ACC112 (cell line): Measurements from ENCODE around the gene HAPLN2.
"Not testable (repeated sequence)": the region's sequence is repeated elsewhere in the genome, so short reads cannot be mapped to it uniquely, and the experiment has no call there.

Experiments used
- H2AFZ ChIP-seq: fragments of 200-600 bp; sonication (generic); one replicate; pipeline ENCODE4 v1.6.0; 2017; ENCODE audit warnings: antibody characterized with exemption, low read length; ENCODE audit not compliant: unreplicated experiment
- H3K27ac ChIP-seq: fragments of 200-600 bp; sonication (generic); 2 replicates; pipeline ENCODE4 v1.5.1; 2014; ENCODE audit warnings: low read depth, mild to moderate bottlenecking, antibody characterized with exemption, low read length, moderate library complexity
- H3K27me3 ChIP-seq: fragments of 200-600 bp; sonication (generic); 2 replicates; pipeline ENCODE4 v1.6.1; 2014; ENCODE audit warnings: mild to moderate bottlenecking, antibody characterized with exemption, low read length, moderate library complexity, mixed read lengths; ENCODE audit not compliant: insufficient read depth
- H3K36me3 ChIP-seq: fragments of 200-600 bp; sonication (generic); 2 replicates; pipeline ENCODE4 v1.6.1; 2016; ENCODE audit warnings: mild to moderate bottlenecking, antibody characterized with exemption, low read length, moderate library complexity, mixed read lengths; ENCODE audit not compliant: insufficient read depth
- H3K4me1 ChIP-seq: fragments of 200-600 bp; sonication (generic); one replicate; pipeline ENCODE4 v1.6.1; 2016; ENCODE audit warnings: low read length, mixed read lengths; ENCODE audit not compliant: insufficient read depth, unreplicated experiment, control insufficient read depth
- H3K4me3 ChIP-seq: fragments of 200-600 bp; sonication (generic); 2 replicates; pipeline ENCODE4 v1.5.1; 2014; ENCODE audit warnings: mild to moderate bottlenecking, low read depth, low read length
- H3K79me2 ChIP-seq: fragments of 200-600 bp; sonication (generic); one replicate; pipeline ENCODE4 v1.6.0; 2016; ENCODE audit warnings: low read length; ENCODE audit not compliant: control insufficient read depth, unreplicated experiment, insufficient read depth

HAPLN2 gene

GRCh38 chr1:156601122-156601830 is 17.9 kb upstream of the HAPLN2 start, which contains the start of gene GPATCH4:
TSS of gene GPATCH4 (minus strand) at chr1:156601479.
- Histone ChIP-seq H3K4me1 (peaks cover 5% of the 10 kb centered on the region), H3K36me3 (no peaks in the 10 kb centered on the region), H3K27ac (peak within 1 kb of the TSS; percentile 79), H3K27me3 (no peaks in the 10 kb centered on the region), H3K79me2 (peaks cover 18% of the 10 kb centered on the region), H3K4me3 (peak within 1 kb of the TSS; percentile 83), H2AFZ (peak within 1 kb of the TSS; percentile 96)

- H3K36me3 ChIP-seq = no peaks in the 10 kb centered on the region
- H3K4me1 ChIP-seq = peaks cover 5% of the 10 kb centered on the region
- peaks cover 18% of the 10 kb centered on the region for H3K79me2 ChIP-seq
- peak overlapping the region; percentile 96 for H2AFZ ChIP-seq
- no peaks in the 10 kb centered on the region for H3K27me3 ChIP-seq
- H3K27ac ChIP-seq = peak overlapping the region; percentile 79
- H3K4me3 ChIP-seq = peak overlapping the region; percentile 83
Observed at GRCh38 chr1:156601892-156602291, 17.3 kb upstream of the HAPLN2 start.

- no peaks in the 10 kb centered on the region for H3K36me3 ChIP-seq
- no peak overlapping the region for H3K27ac ChIP-seq
- no peaks in the 10 kb centered on the region for H3K27me3 ChIP-seq
- peaks cover 5% of the 10 kb centered on the region for H3K4me1 ChIP-seq
- peak overlapping the region; percentile 66 for H2AFZ ChIP-seq
- H3K4me3 ChIP-seq = no peak overlapping the region
- H3K79me2 ChIP-seq = peaks cover 18% of the 10 kb centered on the region
Observed at GRCh38 chr1:156602557-156602993, 16.6 kb upstream of the HAPLN2 start.

GRCh38 chr1:156607344-156607743 is 11.9 kb upstream of the HAPLN2 start:
- not testable (repeated sequence) for H3K79me2 ChIP-seq, H2AFZ ChIP-seq, H3K27ac ChIP-seq, H3K4me3 ChIP-seq, H3K27me3 ChIP-seq, H3K4me1 ChIP-seq, H3K36me3 ChIP-seq

- no peaks in the 10 kb centered on the region for H3K79me2 ChIP-seq
Observed at GRCh38 chr1:156608036-156608674, 11.1 kb upstream of the HAPLN2 start.

GRCh38 chr1:156608981-156609380 is 10.2 kb upstream of the HAPLN2 start:
- Histone ChIP-seq H3K27ac (no peak overlapping the region), H3K79me2 (no peaks in the 10 kb centered on the region), H3K4me1 (no peaks in the 10 kb centered on the region), H2AFZ (no peak overlapping the region), H3K4me3 (no peak overlapping the region), H3K36me3 (no peaks in the 10 kb centered on the region), H3K27me3 (0 out of 2 replicates have a peak, but pooled peaks cover 4% of the 10 kb centered on the region)

More at GRCh38 chr1:156608036-156608674, 11.1 kb upstream of the HAPLN2 start:
- no peak overlapping the region for H2AFZ ChIP-seq
- H3K27ac ChIP-seq = no peak overlapping the region
- no peaks in the 10 kb centered on the region for H3K4me1 ChIP-seq
- no peak overlapping the region for H3K4me3 ChIP-seq
- no peaks in the 10 kb centered on the region for H3K36me3 ChIP-seq
- H3K27me3 ChIP-seq = 0 out of 2 replicates have a peak, but pooled peaks cover 4% of the 10 kb centered on the region

GRCh38 chr1:156610072-156610471 is 9.1 kb upstream of the HAPLN2 start:
- not testable (repeated sequence) for H3K36me3 ChIP-seq, H3K27me3 ChIP-seq, H3K27ac ChIP-seq, H3K79me2 ChIP-seq, H3K4me3 ChIP-seq, H2AFZ ChIP-seq, H3K4me1 ChIP-seq

- Histone ChIP-seq H3K79me2 (no peaks in the 10 kb centered on the region), H3K27ac (no peak overlapping the region), H3K36me3 (no peaks in the 10 kb centered on the region), H3K27me3 (0 out of 2 replicates have a peak, but pooled peaks cover 4% of the 10 kb centered on the region), H3K4me3 (no peak overlapping the region), H3K4me1 (peaks cover 12% of the 10 kb centered on the region), H2AFZ (no peak overlapping the region)
Observed at GRCh38 chr1:156612666-156613065, 6.5 kb upstream of the HAPLN2 start.

GRCh38 chr1:156615946-156616345 is 3.3 kb upstream of the HAPLN2 start:
- Histone ChIP-seq H3K27ac (no peak overlapping the region), H3K27me3 (peaks cover 26% of the 10 kb centered on the region), H3K4me3 (peak overlapping the region; percentile 58), H3K36me3 (no peaks in the 10 kb centered on the region), H2AFZ (peak overlapping the region; percentile 30), H3K4me1 (peaks cover 12% of the 10 kb centered on the region), H3K79me2 (no peaks in the 10 kb centered on the region)

- H3K4me3 ChIP-seq = peak overlapping the region; percentile 58
- no peaks in the 10 kb centered on the region for H3K36me3 ChIP-seq
- peaks cover 12% of the 10 kb centered on the region for H3K4me1 ChIP-seq
- H3K27ac ChIP-seq = no peak overlapping the region
- no peaks in the 10 kb centered on the region for H3K79me2 ChIP-seq
- peak overlapping the region; percentile 30 for H2AFZ ChIP-seq
- peaks cover 26% of the 10 kb centered on the region for H3K27me3 ChIP-seq
Observed at GRCh38 chr1:156616463-156616862, 2.8 kb upstream of the HAPLN2 start.

- H3K4me3 ChIP-seq = no peak overlapping the region
- H3K27me3 ChIP-seq = peaks cover 39% of the 10 kb centered on the region
- no peak overlapping the region for H3K27ac ChIP-seq
Observed at GRCh38 chr1:156619582-156619955, 354 bp downstream of the HAPLN2 start.

More at GRCh38 chr1:156619582-156619955, 354 bp downstream of the HAPLN2 start:
- Histone ChIP-seq H3K4me1 (peaks cover 12% of the 10 kb centered on the region), H2AFZ (no peak overlapping the region), H3K79me2 (no peaks in the 10 kb centered on the region), H3K36me3 (no peaks in the 10 kb centered on the region)
